K562 (cell line): Measurements from ENCODE around the gene MIEF1. TPM values are rescaled to one million over a fixed set of nuclear protein-coding genes. Genes with fewer than 3 reads are reported as not detected.

Source experiments
- ATAC-seq: fragments of 200-7000 bp; cut with Tn5 transposase; 3 replicates; pipeline ENCODE4 v1.9.1; 2020; ENCODE audit warnings: moderate library complexity
- BruUV-seq: library from RNA; stranded (reverse); fragments of 400-500 nt; replicated peaks from 2 replicates; lab custom pipeline; 2021; lab: Mats Ljungman, UMichigan
- CTCF ChIA-PET: fragments of 300-600 bp; formaldehyde crosslinking; extraction: SDS; loops from one replicate; lab custom pipeline; 2021; ENCODE audit warnings: low intra/inter-chr PET ratio; lab: Yijun Ruan, JAX
- POLR2A ChIA-PET: fragments of 300-600, 350-650 bp; sonication (Branson Sonifier 250); formaldehyde crosslinking; extraction: SDS; loops from one replicate; lab custom pipeline; 2021; ENCODE audit warnings: antibody characterized with exemption, inconsistent platforms; lab: Yijun Ruan, JAX
- DNase-seq, 4 experiments: peaks; one replicate each; pipeline versions ENCODE4 v3.0.0 to v3.0.0-alpha.2; 2011 to 2018; ENCODE audit warnings: low spot score in 3 of 4, mixed read lengths in 3 of 4; ENCODE audit errors: extremely low read depth in 1 of 4
- FAIRE-seq: peaks from 2 replicates; lab custom pipeline; 2011; peaks lifted over from hg19 to GRCh38; lab: Jason Lieb, UNC
- H2AFZ ChIP-seq: 2 replicates; pipeline ENCODE4 v1.6.0; 2011; ENCODE audit warnings: low read depth, low read length, control low read depth, inconsistent platforms
- H3K27ac ChIP-seq: fragments of 200-600 bp; 3 replicates; pipeline ENCODE4 v1.8.0; 2011; ENCODE audit warnings: low read depth, mild to moderate bottlenecking, control low read depth, inconsistent platforms, low read length, moderate library complexity, mixed read lengths; ENCODE audit errors: extremely low read depth
- H3K27me3 ChIP-seq, 2 experiments: fragments of 300-600 bp in 1 of 2; 2 replicates in 1 of 2; 3 replicates in 1 of 2; pipeline versions ENCODE4 v1.6.0 to v1.8.0; 2011; ENCODE audit warnings: inconsistent platforms in 2 of 2, low read length in 2 of 2, mild to moderate bottlenecking in 1 of 2, mixed read lengths in 1 of 2, moderate library complexity in 1 of 2; ENCODE audit not compliant: control insufficient read depth in 2 of 2, insufficient read depth in 2 of 2
- H3K36me3 ChIP-seq: fragments of 300-600 bp; 3 replicates; pipeline ENCODE4 v1.8.0; 2011; ENCODE audit warnings: mild to moderate bottlenecking, low read length, inconsistent platforms; ENCODE audit not compliant: control insufficient read depth, insufficient read depth
- H3K4me1 ChIP-seq, 2 experiments: fragments of 200-600 bp in 1 of 2; replicated peaks in 1 of 2; 2 replicates in 1 of 2; 3 replicates in 1 of 2; pipeline versions ENCODE4 v1.5.1 to v1.8.0; 2011; ENCODE audit warnings: inconsistent platforms in 2 of 2, low read length in 2 of 2, mild to moderate bottlenecking in 1 of 2, mixed read lengths in 1 of 2, moderate library complexity in 1 of 2; ENCODE audit not compliant: control insufficient read depth in 2 of 2, insufficient read depth in 2 of 2
- H3K4me2 ChIP-seq: 2 replicates; pipeline ENCODE4 v1.6.1; 2011; ENCODE audit warnings: low read length, control low read depth, inconsistent platforms, mixed read lengths; ENCODE audit not compliant: insufficient read depth
- H3K4me3 ChIP-seq: fragments of 200-600 bp; sonication (generic), shearing (Covaris generic); 2 replicates; pipeline ENCODE4 v1.5.1; 2016; ENCODE audit warnings: control low read depth, inconsistent platforms
- H3K79me2 ChIP-seq: fragments of 200-600 bp; 3 replicates; pipeline ENCODE4 v1.8.0; 2011; ENCODE audit warnings: low read length, inconsistent platforms; ENCODE audit not compliant: control insufficient read depth, insufficient read depth
- H3K9ac ChIP-seq, 2 experiments: 2 replicates each; pipeline versions ENCODE4 v1.6.0 to v1.6.1; 2011; ENCODE audit warnings: low read depth in 2 of 2, low read length in 2 of 2, control low read depth in 1 of 2, inconsistent platforms in 1 of 2, mild to moderate bottlenecking in 1 of 2, mixed read lengths in 1 of 2; ENCODE audit not compliant: insufficient read depth in 1 of 2
- H3K9me1 ChIP-seq: one replicate; pipeline ENCODE4 v1.6.0; 2011; ENCODE audit warnings: inconsistent platforms, mild to moderate bottlenecking, low read length, moderate library complexity; ENCODE audit not compliant: control insufficient read depth, insufficient read depth
- H3K9me3 ChIP-seq: replicated peaks from 2 replicates; pipeline ENCODE4 v1.5.1; 2011; ENCODE audit warnings: low read depth, low read length, inconsistent platforms; ENCODE audit not compliant: control insufficient read depth, insufficient read depth
- H4K20me1 ChIP-seq: replicated peaks from 2 replicates; pipeline ENCODE4 v1.6.1; 2011; ENCODE audit warnings: low read length, inconsistent platforms, mixed read lengths; ENCODE audit not compliant: control insufficient read depth, insufficient read depth
- ATF7 ChIP-seq: fragments of 450-650 bp; IDR thresholded peaks from 2 replicates; pipeline ENCODE4 v1.7.1; 2014; ENCODE audit warnings: mild to moderate bottlenecking, moderate library complexity
- CBX2 ChIP-seq: fragments of 200-600 bp; sonication (generic); IDR thresholded peaks from one replicate; pipeline ENCODE4 v1.6.1; 2012; ENCODE audit warnings: mild to moderate bottlenecking, low read length, inconsistent platforms; ENCODE audit not compliant: insufficient read depth, poor library complexity, severe bottlenecking
- E2F3 ChIP-seq: fragments of 250-450 bp; sonication (Bioruptor Pico); IDR thresholded peaks from 2 replicates; pipeline ENCODE4 v1.4.0; 2020; ENCODE audit warnings: mild to moderate bottlenecking
- FOSL1 ChIP-seq: fragments of 200-800 bp; sonication (Bioruptor generic); conservative IDR thresholded peaks from 2 replicates; pipeline ENCODE4 v1.6.1; 2016; ENCODE audit warnings: missing genetic modification characterization, missing compliant biosample characterization
- KLF10 ChIP-seq: fragments of 250-450 bp; sonication (Bioruptor Pico); IDR thresholded peaks from 2 replicates; pipeline ENCODE4 v1.6.1; 2021; ENCODE audit warnings: matching md5 sums
- MTF1 ChIP-seq: fragments of 250-450 bp; sonication (Bioruptor Pico); IDR thresholded peaks from 2 replicates; pipeline ENCODE4 v1.9.0; 2021; ENCODE audit warnings: moderate library complexity, mild to moderate bottlenecking, inconsistent platforms, borderline replicate concordance
- PURB ChIP-seq: sonication (generic); formaldehyde crosslinking; IDR thresholded peaks from 2 replicates; pipeline ENCODE4 v1.9.0; 2021; ENCODE audit warnings: low read depth, mild to moderate bottlenecking, missing genetic modification reagents
- SNRNP70 ChIP-seq: fragments of 200-400 bp; formaldehyde crosslinking; optimal IDR thresholded peaks from 2 replicates; pipeline ENCODE3; 2017; ENCODE audit warnings: low read depth, low read length
- TRIM24 ChIP-seq, 2 experiments: fragments of 450-650 bp; IDR thresholded peaks; 2 replicates each; pipeline ENCODE4 v1.6.1; 2016
- ZNF282 ChIP-seq: sonication (generic); formaldehyde crosslinking; IDR thresholded peaks from 2 replicates; pipeline ENCODE4 v1.8.1; 2023; ENCODE audit warnings: missing genetic modification reagents
- WGBS: fragments of 100-300 bp; shearing (Covaris generic); methylation state at CpG from one replicate; pipeline ENCODE4 v1.1.6; 2016; ENCODE audit warnings: low coverage, mixed read lengths; ENCODE audit not compliant: insufficient coverage; ENCODE audit errors: missing lambda C conversion rate; 5-methylcytosine and 5-hydroxymethylcytosine counted together
- in situ Hi-C: fragments of 300-500 bp; cut with MboI; formaldehyde crosslinking; loops from 4 replicates; pipeline ENCODE4 v1.15.0; 2018; ENCODE audit warnings: inconsistent platforms, mixed read lengths
- intact Hi-C: fragments of 100-400 bp; cut with micrococcal nuclease; formaldehyde crosslinking; loops from 2 replicates; pipeline ENCODE4 v1.14.2; 2022
- polyA plus RNA-seq, 8 experiments: library from polyadenylated mRNA; depleted of rRNA in 4 of 8; stranded (reverse) in 5 of 8; unstranded in 3 of 8; fragments of >200 nt; fragmentation: Nextera tagmentation in 2 of 8; fragmentation: Illumina TruSeq in 1 of 8; extraction: Ambion mirVana in 2 of 8; extraction: Trizol in 1 of 8; gene quantifications; 2 replicates each; pipeline versions ENCODE4 v1.2.1 to v1.2.3, GENCODE V29; 2011 to 2014; ENCODE audit warnings: inconsistent platforms in 1 of 8, missing spikeins in 1 of 8
- total RNA-seq, 7 experiments: library from RNA; depleted of rRNA in 6 of 7; stranded (reverse); fragments of >200 nt in 6 of 7; fragmentation: Illumina TruSeq in 2 of 7; extraction: Trizol in 2 of 7; gene quantifications; 2 replicates each; pipeline versions ENCODE4 v1.2.1 to v1.2.3, GENCODE V29; 2011 to 2021; ENCODE audit warnings: low replicate concordance in 1 of 7
- TF ChIP-seq, protein P1 (sequence below), 2 experiments: fragments of 450-650 bp in 1 of 2; sonication (generic) in 1 of 2; formaldehyde crosslinking in 1 of 2; IDR thresholded peaks; 2 replicates each; pipeline versions ENCODE4 v1.7.1 to v1.9.0; 2016 to 2022; ENCODE audit warnings: inconsistent platforms in 1 of 2, mild to moderate bottlenecking in 1 of 2, missing genetic modification reagents in 1 of 2
- TF ChIP-seq, protein P2 (sequence below): fragments of 200-800 bp; sonication (Bioruptor generic); IDR thresholded peaks from 2 replicates; pipeline ENCODE4 v1.6.1; 2017; ENCODE audit warnings: missing genetic modification characterization, missing compliant biosample characterization

MIEF1 gene
- total and polyA plus RNA-seq, 9 of the 15 experiments (the other 6 are each of a cell fraction or from before 2014, with no cell fraction given): 10.9 to 51.8 (median 25.5) TPM

DNA sequence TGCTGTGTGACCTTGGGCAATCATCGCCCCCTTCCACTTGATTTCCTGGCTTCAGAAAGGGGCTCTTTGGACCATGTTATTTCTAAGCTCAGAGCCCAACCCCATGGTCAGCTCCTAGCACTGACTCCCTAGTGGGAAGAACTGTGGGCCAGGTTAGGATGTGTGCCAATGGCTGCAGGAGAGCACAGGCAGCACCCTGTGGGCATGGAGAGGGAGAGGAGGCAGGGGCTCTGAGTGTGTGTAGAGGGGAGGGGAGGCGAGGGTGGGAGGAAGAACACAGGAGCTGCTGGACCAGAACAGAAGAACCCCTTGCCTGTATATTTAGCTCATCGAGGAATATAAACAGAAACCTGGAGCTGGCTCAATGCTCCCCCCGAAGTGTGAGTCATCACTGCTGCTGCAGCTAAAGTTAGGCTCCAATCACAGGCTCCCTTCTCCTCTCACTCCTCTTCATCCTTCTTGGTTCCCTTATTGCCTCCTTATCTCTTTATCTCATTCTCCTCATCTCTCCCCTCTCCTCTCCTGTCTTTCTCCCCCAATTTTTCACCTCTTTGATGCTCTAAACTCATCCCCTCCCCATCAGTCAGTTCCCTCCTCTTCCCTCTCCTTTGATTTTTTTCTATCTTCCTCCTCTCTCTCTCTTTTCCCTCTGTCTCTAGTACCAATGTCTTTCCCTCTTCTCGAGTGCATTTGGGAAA lies 44.9 kb downstream of the MIEF1 start:
- FAIRE-seq (no peak), ATAC-seq (no peak), DNase-seq (no peak)
- intact Hi-C loops (loop anchor here (10.0 kb wide), 1 partner anchor 798 kb away; the partner anchor contains the start of gene ADSL), in situ Hi-C loops (no loop called here)
- Histone ChIP-seq H3K9ac (no peak overlapping the region), H3K9me3 (no peaks in the 10 kb centered on the region), H3K9me1 (no peaks in the 10 kb centered on the region), H3K36me3 (no peaks in the 10 kb centered on the region), H3K27me3 (peaks cover 2 to 32% of the 10 kb centered on the region in 2 experiments; a peak in 3 of 5 replicates), H2AFZ (no peak overlapping the region), H3K4me3 (no peak overlapping the region), H3K4me2 (no peak overlapping the region), H3K27ac (no peak overlapping the region), H3K79me2 (no peaks in the 10 kb centered on the region), H4K20me1 (no peaks in the 10 kb centered on the region), H3K4me1 (peaks cover 0 to 6% of the 10 kb centered on the region in 2 experiments; a peak in 1 of 5 replicates)
- WGBS: 7% methylated on average over 3 of the region's 5 CpGs
- POLR2A ChIA-PET: no interaction called here
- CTCF ChIA-PET: no interaction called here
- no TSS peak for BruUV-seq
- TF ChIP-seq PURB (CRISPR knock-in tag) (no peak), E2F3 (CRISPR knock-in tag) (no peak), ZNF282 (CRISPR knock-in tag) (no peak), ATF7 (no peak), KLF10 (CRISPR knock-in tag) (no peak), SNRNP70 (no peak), CBX2 (no peak), MTF1 (CRISPR knock-in tag) (no peak), TRIM24 (IDR thresholded peaks at IDR 0.05) (no peak), FOSL1 (tag) (peak; percentile 24; the same call in 1 of the 2 replicates)
- TF ChIP-seq, protein P1, sequence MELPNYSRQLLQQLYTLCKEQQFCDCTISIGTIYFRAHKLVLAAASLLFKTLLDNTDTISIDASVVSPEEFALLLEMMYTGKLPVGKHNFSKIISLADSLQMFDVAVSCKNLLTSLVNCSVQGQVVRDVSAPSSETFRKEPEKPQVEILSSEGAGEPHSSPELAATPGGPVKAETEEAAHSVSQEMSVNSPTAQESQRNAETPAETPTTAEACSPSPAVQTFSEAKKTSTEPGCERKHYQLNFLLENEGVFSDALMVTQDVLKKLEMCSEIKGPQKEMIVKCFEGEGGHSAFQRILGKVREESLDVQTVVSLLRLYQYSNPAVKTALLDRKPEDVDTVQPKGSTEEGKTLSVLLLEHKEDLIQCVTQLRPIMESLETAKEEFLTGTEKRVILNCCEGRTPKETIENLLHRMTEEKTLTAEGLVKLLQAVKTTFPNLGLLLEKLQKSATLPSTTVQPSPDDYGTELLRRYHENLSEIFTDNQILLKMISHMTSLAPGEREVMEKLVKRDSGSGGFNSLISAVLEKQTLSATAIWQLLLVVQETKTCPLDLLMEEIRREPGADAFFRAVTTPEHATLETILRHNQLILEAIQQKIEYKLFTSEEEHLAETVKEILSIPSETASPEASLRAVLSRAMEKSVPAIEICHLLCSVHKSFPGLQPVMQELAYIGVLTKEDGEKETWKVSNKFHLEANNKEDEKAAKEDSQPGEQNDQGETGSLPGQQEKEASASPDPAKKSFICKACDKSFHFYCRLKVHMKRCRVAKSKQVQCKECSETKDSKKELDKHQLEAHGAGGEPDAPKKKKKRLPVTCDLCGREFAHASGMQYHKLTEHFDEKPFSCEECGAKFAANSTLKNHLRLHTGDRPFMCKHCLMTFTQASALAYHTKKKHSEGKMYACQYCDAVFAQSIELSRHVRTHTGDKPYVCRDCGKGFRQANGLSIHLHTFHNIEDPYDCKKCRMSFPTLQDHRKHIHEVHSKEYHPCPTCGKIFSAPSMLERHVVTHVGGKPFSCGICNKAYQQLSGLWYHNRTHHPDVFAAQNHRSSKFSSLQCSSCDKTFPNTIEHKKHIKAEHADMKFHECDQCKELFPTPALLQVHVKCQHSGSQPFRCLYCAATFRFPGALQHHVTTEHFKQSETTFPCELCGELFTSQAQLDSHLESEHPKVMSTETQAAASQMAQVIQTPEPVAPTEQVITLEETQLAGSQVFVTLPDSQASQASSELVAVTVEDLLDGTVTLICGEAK (IDR thresholded peaks at IDR 0.05): no peak
- TF ChIP-seq, protein P1 (CRISPR knock-in tag; IDR thresholded peaks at IDR 0.05): no peak
- TF ChIP-seq, protein P2, sequence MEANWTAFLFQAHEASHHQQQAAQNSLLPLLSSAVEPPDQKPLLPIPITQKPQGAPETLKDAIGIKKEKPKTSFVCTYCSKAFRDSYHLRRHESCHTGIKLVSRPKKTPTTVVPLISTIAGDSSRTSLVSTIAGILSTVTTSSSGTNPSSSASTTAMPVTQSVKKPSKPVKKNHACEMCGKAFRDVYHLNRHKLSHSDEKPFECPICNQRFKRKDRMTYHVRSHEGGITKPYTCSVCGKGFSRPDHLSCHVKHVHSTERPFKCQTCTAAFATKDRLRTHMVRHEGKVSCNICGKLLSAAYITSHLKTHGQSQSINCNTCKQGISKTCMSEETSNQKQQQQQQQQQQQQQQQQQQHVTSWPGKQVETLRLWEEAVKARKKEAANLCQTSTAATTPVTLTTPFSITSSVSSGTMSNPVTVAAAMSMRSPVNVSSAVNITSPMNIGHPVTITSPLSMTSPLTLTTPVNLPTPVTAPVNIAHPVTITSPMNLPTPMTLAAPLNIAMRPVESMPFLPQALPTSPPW (CRISPR knock-in tag): peak; percentile 44; the same call in 1 of the 2 replicates
